ENCODE data around the gene CATSPERD. TPM values are rescaled to one million over a fixed set of nuclear protein-coding genes. Genes with fewer than 3 reads are reported as not detected.

CATSPERD gene
- total RNA-seq, 1 experiment from 2014 or later = 0.50 TPM

DNA sequence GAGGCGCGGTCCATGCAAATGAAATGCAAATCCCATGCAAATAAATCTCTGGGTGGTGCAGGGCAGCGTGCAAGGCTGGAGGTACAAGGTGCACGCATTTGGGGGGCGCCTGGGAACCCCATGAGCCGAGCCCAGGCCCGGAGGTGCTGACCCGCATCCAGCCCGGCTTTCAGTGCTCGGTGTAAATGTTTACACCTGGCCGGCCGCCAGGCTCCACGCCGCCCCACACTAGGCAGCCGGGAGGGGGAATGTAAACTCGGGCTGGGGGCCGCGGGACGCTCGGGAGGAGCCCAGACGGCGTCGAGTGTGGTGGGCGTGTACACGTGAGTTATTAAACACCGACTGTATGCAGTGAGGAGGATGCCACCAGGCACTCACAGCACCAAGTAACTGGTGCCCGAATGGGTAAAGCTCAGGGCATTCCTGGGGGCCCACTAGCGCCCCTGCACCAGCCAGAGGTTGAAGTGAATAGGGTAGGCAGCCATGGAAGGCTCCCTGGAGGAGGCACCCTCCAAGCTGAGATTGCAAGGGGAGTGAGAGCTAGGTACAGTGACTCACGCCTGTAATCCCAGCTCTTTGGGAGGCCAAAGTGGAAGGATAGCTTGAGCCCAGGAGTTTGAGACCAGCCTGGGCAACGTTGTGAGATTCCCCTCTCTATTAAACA is 101.9 kb downstream of the CATSPERD start:
- POLR2A ChIA-PET = no interaction called here
- TF ChIP-seq, protein P1, sequence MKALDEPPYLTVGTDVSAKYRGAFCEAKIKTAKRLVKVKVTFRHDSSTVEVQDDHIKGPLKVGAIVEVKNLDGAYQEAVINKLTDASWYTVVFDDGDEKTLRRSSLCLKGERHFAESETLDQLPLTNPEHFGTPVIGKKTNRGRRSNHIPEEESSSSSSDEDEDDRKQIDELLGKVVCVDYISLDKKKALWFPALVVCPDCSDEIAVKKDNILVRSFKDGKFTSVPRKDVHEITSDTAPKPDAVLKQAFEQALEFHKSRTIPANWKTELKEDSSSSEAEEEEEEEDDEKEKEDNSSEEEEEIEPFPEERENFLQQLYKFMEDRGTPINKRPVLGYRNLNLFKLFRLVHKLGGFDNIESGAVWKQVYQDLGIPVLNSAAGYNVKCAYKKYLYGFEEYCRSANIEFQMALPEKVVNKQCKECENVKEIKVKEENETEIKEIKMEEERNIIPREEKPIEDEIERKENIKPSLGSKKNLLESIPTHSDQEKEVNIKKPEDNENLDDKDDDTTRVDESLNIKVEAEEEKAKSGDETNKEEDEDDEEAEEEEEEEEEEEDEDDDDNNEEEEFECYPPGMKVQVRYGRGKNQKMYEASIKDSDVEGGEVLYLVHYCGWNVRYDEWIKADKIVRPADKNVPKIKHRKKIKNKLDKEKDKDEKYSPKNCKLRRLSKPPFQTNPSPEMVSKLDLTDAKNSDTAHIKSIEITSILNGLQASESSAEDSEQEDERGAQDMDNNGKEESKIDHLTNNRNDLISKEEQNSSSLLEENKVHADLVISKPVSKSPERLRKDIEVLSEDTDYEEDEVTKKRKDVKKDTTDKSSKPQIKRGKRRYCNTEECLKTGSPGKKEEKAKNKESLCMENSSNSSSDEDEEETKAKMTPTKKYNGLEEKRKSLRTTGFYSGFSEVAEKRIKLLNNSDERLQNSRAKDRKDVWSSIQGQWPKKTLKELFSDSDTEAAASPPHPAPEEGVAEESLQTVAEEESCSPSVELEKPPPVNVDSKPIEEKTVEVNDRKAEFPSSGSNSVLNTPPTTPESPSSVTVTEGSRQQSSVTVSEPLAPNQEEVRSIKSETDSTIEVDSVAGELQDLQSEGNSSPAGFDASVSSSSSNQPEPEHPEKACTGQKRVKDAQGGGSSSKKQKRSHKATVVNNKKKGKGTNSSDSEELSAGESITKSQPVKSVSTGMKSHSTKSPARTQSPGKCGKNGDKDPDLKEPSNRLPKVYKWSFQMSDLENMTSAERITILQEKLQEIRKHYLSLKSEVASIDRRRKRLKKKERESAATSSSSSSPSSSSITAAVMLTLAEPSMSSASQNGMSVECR (CRISPR knock-in tag; IDR thresholded peaks at IDR 0.05; ENCODE audit: borderline replicate concordance) = no peak
- TF ChIP-seq ZNF317 (CRISPR knock-in tag; IDR thresholded peaks at IDR 0.05; ENCODE audit: borderline replicate concordance, low read depth) = no peak
- no peak for TF ChIP-seq CBFB (CRISPR knock-in tag; IDR thresholded peaks at IDR 0.05; ENCODE audit: low read depth)
- TF ChIP-seq, protein P2, sequence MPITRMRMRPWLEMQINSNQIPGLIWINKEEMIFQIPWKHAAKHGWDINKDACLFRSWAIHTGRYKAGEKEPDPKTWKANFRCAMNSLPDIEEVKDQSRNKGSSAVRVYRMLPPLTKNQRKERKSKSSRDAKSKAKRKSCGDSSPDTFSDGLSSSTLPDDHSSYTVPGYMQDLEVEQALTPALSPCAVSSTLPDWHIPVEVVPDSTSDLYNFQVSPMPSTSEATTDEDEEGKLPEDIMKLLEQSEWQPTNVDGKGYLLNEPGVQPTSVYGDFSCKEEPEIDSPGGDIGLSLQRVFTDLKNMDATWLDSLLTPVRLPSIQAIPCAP (CRISPR knock-in tag; IDR thresholded peaks at IDR 0.05) = no peak
- TF ChIP-seq PRRX2 (CRISPR knock-in tag; IDR thresholded peaks at IDR 0.05) = no peak
- no peak for TF ChIP-seq OVOL2 (CRISPR knock-in tag; IDR thresholded peaks at IDR 0.05; ENCODE audit: borderline replicate concordance)
- no peak for TF ChIP-seq FOXJ3 (CRISPR knock-in tag; IDR thresholded peaks at IDR 0.05; ENCODE audit: borderline replicate concordance)
- TF ChIP-seq NFE2L1 (CRISPR knock-in tag; IDR thresholded peaks at IDR 0.05) = no peak
- TF ChIP-seq NR1H2 (CRISPR knock-in tag; IDR thresholded peaks at IDR 0.05) = no peak
- no peak for TF ChIP-seq ZBTB21 (CRISPR knock-in tag; IDR thresholded peaks at IDR 0.05; ENCODE audit: borderline replicate concordance)
- no peak for TF ChIP-seq ATF1 (CRISPR knock-in tag; IDR thresholded peaks at IDR 0.05)
- TF ChIP-seq ZNF263 (CRISPR knock-in tag; IDR thresholded peaks at IDR 0.05; ENCODE audit: low read depth) = no peak
- TF ChIP-seq TCF7 (CRISPR knock-in tag; IDR thresholded peaks at IDR 0.05; ENCODE audit: low read depth) = no peak
- H3K36me3 Mint-ChIP-seq = no peaks in the 10 kb centered on the region

DNA sequence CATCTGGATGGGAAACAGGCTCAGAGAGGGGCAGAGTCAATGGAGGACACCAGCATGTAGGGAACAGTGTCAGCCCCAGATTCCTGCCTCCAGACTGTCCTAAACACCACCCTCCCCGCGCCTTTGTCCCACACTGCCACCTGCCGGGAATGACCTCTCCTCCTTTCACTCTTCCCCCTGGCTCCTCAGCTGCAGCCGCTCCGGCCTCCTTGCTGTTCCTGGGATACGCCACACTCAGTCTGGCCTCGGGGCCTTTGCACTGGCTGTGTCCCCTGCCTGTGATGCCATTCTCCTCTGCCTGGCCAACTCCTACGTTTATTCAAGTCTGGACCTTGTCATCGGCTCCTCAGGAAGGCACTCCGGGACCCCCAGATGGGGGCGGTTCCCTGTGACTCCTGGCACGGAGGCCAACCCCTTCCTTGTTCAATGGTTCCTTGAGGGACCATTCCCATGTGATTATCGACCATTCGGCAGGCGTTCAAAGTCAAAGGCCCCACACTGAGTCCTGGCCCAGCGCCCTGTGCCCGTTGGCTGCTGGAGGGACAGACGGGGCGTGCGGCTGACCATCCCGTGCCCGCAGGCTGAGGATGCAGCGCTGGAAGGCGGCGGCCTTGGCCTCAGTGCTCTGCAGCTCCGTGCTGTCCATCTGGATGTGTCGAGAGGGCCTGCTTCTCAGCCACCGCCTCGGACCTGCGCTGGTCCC is 103.3 kb downstream of the CATSPERD start:
- ChIA-PET CTCF (interaction anchor here (1.0 to 6.1 kb wide), 5 partner anchors 17 to 582 kb away, joined by 3 to 70 read pairs (median 4); partner anchors contain the start of gene NRTN), POLR2A (interaction anchor here (0.6 kb wide), 1 partner anchor 20 kb away, joined by 3 read pairs; no protein-coding TSS in a partner anchor)
- H3K4me3 Mint-ChIP-seq = no peak overlapping the region
- H3K36me3 Mint-ChIP-seq = no peaks in the 10 kb centered on the region
- no peak overlapping the region for H3K27ac Mint-ChIP-seq
- H3K4me1 Mint-ChIP-seq = peaks cover 6% of the 10 kb centered on the region
- DNase-seq (ENCODE audit: low spot score) (peak; percentile 65), ATAC-seq (peak; percentile 41)
- H3K9me3 Mint-ChIP-seq = no peaks in the 10 kb centered on the region
- no peaks in the 10 kb centered on the region; the same call in none of the 2 replicates for H3K27me3 Mint-ChIP-seq (ENCODE audit: low read depth)
- TF ChIP-seq, protein P3, sequence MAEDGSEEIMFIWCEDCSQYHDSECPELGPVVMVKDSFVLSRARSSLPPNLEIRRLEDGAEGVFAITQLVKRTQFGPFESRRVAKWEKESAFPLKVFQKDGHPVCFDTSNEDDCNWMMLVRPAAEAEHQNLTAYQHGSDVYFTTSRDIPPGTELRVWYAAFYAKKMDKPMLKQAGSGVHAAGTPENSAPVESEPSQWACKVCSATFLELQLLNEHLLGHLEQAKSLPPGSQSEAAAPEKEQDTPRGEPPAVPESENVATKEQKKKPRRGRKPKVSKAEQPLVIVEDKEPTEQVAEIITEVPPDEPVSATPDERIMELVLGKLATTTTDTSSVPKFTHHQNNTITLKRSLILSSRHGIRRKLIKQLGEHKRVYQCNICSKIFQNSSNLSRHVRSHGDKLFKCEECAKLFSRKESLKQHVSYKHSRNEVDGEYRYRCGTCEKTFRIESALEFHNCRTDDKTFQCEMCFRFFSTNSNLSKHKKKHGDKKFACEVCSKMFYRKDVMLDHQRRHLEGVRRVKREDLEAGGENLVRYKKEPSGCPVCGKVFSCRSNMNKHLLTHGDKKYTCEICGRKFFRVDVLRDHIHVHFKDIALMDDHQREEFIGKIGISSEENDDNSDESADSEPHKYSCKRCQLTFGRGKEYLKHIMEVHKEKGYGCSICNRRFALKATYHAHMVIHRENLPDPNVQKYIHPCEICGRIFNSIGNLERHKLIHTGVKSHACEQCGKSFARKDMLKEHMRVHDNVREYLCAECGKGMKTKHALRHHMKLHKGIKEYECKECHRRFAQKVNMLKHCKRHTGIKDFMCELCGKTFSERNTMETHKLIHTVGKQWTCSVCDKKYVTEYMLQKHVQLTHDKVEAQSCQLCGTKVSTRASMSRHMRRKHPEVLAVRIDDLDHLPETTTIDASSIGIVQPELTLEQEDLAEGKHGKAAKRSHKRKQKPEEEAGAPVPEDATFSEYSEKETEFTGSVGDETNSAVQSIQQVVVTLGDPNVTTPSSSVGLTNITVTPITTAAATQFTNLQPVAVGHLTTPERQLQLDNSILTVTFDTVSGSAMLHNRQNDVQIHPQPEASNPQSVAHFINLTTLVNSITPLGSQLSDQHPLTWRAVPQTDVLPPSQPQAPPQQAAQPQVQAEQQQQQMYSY (CRISPR knock-in tag; IDR thresholded peaks at IDR 0.05) = 0 out of 2 replicates have a peak, but pooled peaks have one; percentile 15
- TF ChIP-seq ZNF423 (CRISPR knock-in tag; IDR thresholded peaks at IDR 0.05) = no peak
- TF ChIP-seq GTF2I (CRISPR knock-in tag; conservative IDR thresholded peaks at IDR 0.05) = peak; percentile 83; the same call in 1 of the 2 replicates
- no peak for TF ChIP-seq ESRRA (CRISPR knock-in tag; IDR thresholded peaks at IDR 0.05; ENCODE audit: borderline replicate concordance)
- TF ChIP-seq, protein P4, sequence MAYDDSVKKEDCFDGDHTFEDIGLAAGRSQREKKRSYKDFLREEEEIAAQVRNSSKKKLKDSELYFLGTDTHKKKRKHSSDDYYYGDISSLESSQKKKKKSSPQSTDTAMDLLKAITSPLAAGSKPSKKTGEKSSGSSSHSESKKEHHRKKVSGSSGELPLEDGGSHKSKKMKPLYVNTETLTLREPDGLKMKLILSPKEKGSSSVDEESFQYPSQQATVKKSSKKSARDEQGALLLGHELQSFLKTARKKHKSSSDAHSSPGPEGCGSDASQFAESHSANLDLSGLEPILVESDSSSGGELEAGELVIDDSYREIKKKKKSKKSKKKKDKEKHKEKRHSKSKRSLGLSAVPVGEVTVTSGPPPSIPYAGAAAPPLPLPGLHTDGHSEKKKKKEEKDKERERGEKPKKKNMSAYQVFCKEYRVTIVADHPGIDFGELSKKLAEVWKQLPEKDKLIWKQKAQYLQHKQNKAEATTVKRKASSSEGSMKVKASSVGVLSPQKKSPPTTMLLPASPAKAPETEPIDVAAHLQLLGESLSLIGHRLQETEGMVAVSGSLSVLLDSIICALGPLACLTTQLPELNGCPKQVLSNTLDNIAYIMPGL (CRISPR knock-in tag; IDR thresholded peaks at IDR 0.05) = no peak
- no peak for TF ChIP-seq KAT7 (CRISPR knock-in tag; IDR thresholded peaks at IDR 0.05; ENCODE audit: borderline replicate concordance)
- TF ChIP-seq, protein P5, sequence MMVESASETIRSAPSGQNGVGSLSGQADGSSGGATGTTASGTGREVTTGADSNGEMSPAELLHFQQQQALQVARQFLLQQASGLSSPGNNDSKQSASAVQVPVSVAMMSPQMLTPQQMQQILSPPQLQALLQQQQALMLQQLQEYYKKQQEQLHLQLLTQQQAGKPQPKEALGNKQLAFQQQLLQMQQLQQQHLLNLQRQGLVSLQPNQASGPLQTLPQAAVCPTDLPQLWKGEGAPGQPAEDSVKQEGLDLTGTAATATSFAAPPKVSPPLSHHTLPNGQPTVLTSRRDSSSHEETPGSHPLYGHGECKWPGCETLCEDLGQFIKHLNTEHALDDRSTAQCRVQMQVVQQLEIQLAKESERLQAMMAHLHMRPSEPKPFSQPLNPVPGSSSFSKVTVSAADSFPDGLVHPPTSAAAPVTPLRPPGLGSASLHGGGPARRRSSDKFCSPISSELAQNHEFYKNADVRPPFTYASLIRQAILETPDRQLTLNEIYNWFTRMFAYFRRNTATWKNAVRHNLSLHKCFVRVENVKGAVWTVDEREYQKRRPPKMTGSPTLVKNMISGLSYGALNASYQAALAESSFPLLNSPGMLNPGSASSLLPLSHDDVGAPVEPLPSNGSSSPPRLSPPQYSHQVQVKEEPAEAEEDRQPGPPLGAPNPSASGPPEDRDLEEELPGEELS (CRISPR knock-in tag; IDR thresholded peaks at IDR 0.05) = no peak

More for the DNA sequence above, 101.9 kb downstream of the CATSPERD start:
- CTCF ChIA-PET = interaction anchor here (1.2 to 6.1 kb wide), 3 partner anchors 16 to 200 kb away, joined by 3 to 70 read pairs (median 18); partner anchors contain the start of gene NRTN
- no peak overlapping the region for H3K27ac Mint-ChIP-seq
- no peaks in the 10 kb centered on the region for H3K9me3 Mint-ChIP-seq
- DNase-seq (ENCODE audit: low spot score) (no peak), ATAC-seq (no peak)
- H3K27me3 Mint-ChIP-seq (ENCODE audit: low read depth) = no peaks in the 10 kb centered on the region; the same call in none of the 2 replicates
- no peak overlapping the region for H3K4me3 Mint-ChIP-seq
- H3K4me1 Mint-ChIP-seq = peaks cover 5% of the 10 kb centered on the region
